SU-DHL-6 (cell line): ENCODE data around the gene SRSF5.

Source experiments
- H2AFZ ChIP-seq: fragments of 200-600 bp; sonication (generic); 2 replicates; pipeline ENCODE4 v1.6.1; 2014; ENCODE audit warnings: low read depth, mild to moderate bottlenecking, moderate library complexity, mixed read lengths, antibody characterized with exemption, low read length; ENCODE audit not compliant: severe bottlenecking
- H3F3A ChIP-seq: fragments of 200-600 bp; shearing (Covaris generic); 2 replicates; pipeline ENCODE4 v1.6.0; 2016; ENCODE audit warnings: antibody characterized with exemption, mild to moderate bottlenecking; ENCODE audit not compliant: insufficient read depth
- H3K27ac ChIP-seq: fragments of 200-600 bp; sonication (generic); 2 replicates; pipeline ENCODE4 v1.5.1; 2016; ENCODE audit warnings: low read depth, mild to moderate bottlenecking, low read length, moderate library complexity, mixed read lengths
- H3K27me3 ChIP-seq: fragments of 200-600 bp; sonication (generic), shearing (Covaris generic); 2 replicates; pipeline ENCODE4 v1.6.0; 2014; ENCODE audit warnings: mild to moderate bottlenecking, low read length
- H3K36me3 ChIP-seq: fragments of 200-600 bp; sonication (generic); 2 replicates; pipeline ENCODE4 v1.6.1; 2014; ENCODE audit warnings: mild to moderate bottlenecking, low read length, mixed read lengths
- H3K4me2 ChIP-seq: fragments of 300-600, 200-600 bp; shearing (Covaris generic), sonication (generic); 2 replicates; pipeline ENCODE4 v1.6.0; 2014; ENCODE audit warnings: low read length, low read depth, mild to moderate bottlenecking; ENCODE audit not compliant: poor library complexity, severe bottlenecking
- H3K4me3 ChIP-seq: fragments of 200-600 bp; sonication (generic); 2 replicates; pipeline ENCODE4 v1.5.1; 2014; ENCODE audit warnings: antibody characterized with exemption, low read length, mild to moderate bottlenecking, mixed read lengths; ENCODE audit not compliant: insufficient read depth, poor library complexity, severe bottlenecking
- H3K79me2 ChIP-seq: fragments of 200-600 bp; sonication (generic); 2 replicates; pipeline ENCODE4 v1.6.1; 2014; ENCODE audit warnings: mild to moderate bottlenecking, low read length, moderate library complexity; ENCODE audit not compliant: insufficient read depth
- H3K9ac ChIP-seq: fragments of 200-600 bp; sonication (generic); 2 replicates; pipeline ENCODE4 v1.7.0; 2014; ENCODE audit warnings: mild to moderate bottlenecking, low read length
- H3K9me2 ChIP-seq: fragments of 200-600 bp; sonication (generic); replicated peaks from 2 replicates; pipeline ENCODE4 v1.6.1; 2014; ENCODE audit warnings: low read length; ENCODE audit not compliant: insufficient read depth
- H3K9me3 ChIP-seq: fragments of 200-600 bp; sonication (generic); 2 replicates; pipeline ENCODE4 v1.6.1; 2014; ENCODE audit warnings: low read length, mixed read lengths; ENCODE audit not compliant: insufficient read depth
- H4K20me1 ChIP-seq: fragments of 200-600 bp; sonication (generic); 2 replicates; pipeline ENCODE4 v1.6.1; 2014; ENCODE audit warnings: low read depth, mild to moderate bottlenecking, antibody characterized with exemption, low read length, moderate library complexity, mixed read lengths
- CTCF ChIP-seq: fragments of 200-600 bp; sonication (generic); IDR thresholded peaks from one replicate; pipeline ENCODE4 v1.5.1; 2017; ENCODE audit warnings: antibody characterized with exemption, mild to moderate bottlenecking, low read length, moderate library complexity; ENCODE audit not compliant: insufficient read depth, poor library complexity, severe bottlenecking
- EZH2phosphoT487 ChIP-seq: fragments of 200-600 bp; sonication (generic), shearing (Covaris generic); conservative IDR thresholded peaks from 2 replicates; pipeline ENCODE4 v1.6.1; 2018; ENCODE audit warnings: mild to moderate bottlenecking, antibody characterized with exemption, low read length, moderate library complexity, mixed read lengths

Gene SRSF5

DNA sequence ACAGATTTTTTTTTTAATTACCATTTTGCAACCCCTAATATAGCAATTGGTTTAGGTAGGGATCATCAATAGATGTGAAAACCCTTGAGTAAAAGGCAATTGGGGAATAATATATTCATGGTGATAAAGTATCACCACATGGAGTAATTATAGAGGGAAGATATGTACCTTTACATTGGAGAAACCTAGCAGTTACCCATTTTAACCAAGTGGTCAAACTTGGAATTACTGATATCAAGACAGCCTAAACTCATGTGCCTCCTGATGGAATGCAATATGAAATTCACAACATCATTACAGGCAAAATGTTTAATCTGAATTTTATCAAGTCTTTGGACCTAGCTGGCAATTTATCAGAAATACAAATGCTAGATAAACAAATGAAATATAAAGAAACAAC, 36.8 kb downstream of the SRSF5 start:
- TF ChIP-seq EZH2phosphoT487 (no peak), CTCF (no peak)
- Histone ChIP-seq H3K4me2 (no peak overlapping the region), H3K79me2 (no peaks in the 10 kb centered on the region), H3K36me3 (no peaks in the 10 kb centered on the region), H2AFZ (no peak overlapping the region), H3K27me3 (no peaks in the 10 kb centered on the region), H3K4me3 (no peak overlapping the region), H4K20me1 (no peaks in the 10 kb centered on the region), H3K9me2 (no peaks in the 10 kb centered on the region), H3K9ac (no peak overlapping the region), H3K9me3 (no peaks in the 10 kb centered on the region), H3K27ac (no peak overlapping the region), H3F3A (no peaks in the 10 kb centered on the region)

DNA sequence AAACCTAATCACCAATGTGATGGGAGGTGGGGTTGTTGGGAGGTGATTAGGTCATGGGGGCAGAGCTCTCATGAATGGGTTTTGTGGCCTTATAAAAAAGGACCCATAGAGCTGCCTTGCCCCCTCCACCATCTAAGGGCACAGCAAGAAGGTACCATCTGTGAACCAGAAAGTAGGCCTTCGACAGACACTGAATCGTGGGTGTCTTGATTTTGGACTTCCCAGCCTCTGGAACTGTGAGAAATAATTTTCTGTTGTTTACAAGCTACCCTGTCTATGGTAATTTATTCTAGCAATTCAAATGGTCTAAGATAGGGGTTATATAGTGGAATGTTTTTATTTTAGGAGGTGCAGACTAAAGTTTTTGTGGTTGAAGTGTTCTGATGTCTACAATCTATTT, 38.0 kb downstream of the SRSF5 start:
- TF ChIP-seq CTCF (no peak), EZH2phosphoT487 (no peak)
- H3K4me2 ChIP-seq, result no peak overlapping the region
- H3K27ac ChIP-seq, result no peak overlapping the region
- no peak overlapping the region for H3K4me3 ChIP-seq
- no peak overlapping the region for H3K9ac ChIP-seq
- no peaks in the 10 kb centered on the region for H3K36me3 ChIP-seq
- no peaks in the 10 kb centered on the region for H3K27me3 ChIP-seq
- no peaks in the 10 kb centered on the region for H3K9me3 ChIP-seq
- H3F3A ChIP-seq, result no peaks in the 10 kb centered on the region
- no peaks in the 10 kb centered on the region for H4K20me1 ChIP-seq
- no peaks in the 10 kb centered on the region for H3K79me2 ChIP-seq
- H3K9me2 ChIP-seq, result no peaks in the 10 kb centered on the region
- no peak overlapping the region for H2AFZ ChIP-seq

- no peaks in the 10 kb centered on the region for H3K79me2 ChIP-seq
- no peak overlapping the region for H3K4me2 ChIP-seq
- no peak for TF ChIP-seq EZH2phosphoT487
- no peak for TF ChIP-seq CTCF
- H4K20me1 ChIP-seq, result no peaks in the 10 kb centered on the region
- no peaks in the 10 kb centered on the region for H3F3A ChIP-seq
- H2AFZ ChIP-seq, result no peak overlapping the region
- no peak overlapping the region for H3K27ac ChIP-seq
- H3K27me3 ChIP-seq, result no peaks in the 10 kb centered on the region
- H3K4me3 ChIP-seq, result no peak overlapping the region
- H3K9ac ChIP-seq, result no peak overlapping the region
- no peaks in the 10 kb centered on the region for H3K9me2 ChIP-seq
- no peaks in the 10 kb centered on the region for H3K9me3 ChIP-seq
- no peaks in the 10 kb centered on the region for H3K36me3 ChIP-seq
Observed at GRCh38 chr14:69807192-69807591, 40.2 kb downstream of the SRSF5 start.
